ENCODE measurements around the gene SLC2A11.

DNA sequence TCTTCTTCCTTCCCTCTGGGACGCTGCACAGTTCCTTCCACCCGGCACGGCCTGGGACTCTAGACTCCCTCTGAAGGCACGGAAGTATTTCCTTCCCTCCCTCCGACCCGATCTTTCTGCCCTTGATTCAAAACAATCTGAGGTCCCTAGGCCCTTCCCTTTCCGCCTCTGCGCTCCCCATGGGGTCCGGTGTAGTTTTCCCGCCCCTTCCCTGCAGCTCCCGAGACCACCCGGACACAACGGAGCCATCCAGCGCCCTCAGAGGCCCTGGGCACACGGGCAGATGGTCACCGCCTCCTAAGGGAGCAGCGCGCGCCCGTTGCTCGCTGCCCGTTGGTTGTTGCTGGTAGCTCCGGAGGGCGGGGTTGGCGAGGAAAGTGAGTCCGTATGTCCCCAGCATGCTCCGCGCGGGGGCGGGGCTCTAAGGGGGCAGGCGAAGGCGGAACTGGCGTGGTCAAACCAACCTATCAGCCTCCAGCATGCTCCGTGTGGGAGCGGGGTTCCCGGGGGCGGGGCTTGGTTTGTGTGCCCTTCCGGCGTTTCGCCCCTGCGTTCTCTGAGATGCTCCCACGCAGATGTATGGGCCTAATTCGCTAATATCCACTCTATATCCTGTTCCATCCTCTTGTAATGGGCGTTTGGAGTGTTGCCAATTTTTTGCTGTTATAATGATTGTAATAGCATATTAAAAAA, 56.1 kb downstream of the SLC2A11 start:
- TF ChIP-seq, protein P1, sequence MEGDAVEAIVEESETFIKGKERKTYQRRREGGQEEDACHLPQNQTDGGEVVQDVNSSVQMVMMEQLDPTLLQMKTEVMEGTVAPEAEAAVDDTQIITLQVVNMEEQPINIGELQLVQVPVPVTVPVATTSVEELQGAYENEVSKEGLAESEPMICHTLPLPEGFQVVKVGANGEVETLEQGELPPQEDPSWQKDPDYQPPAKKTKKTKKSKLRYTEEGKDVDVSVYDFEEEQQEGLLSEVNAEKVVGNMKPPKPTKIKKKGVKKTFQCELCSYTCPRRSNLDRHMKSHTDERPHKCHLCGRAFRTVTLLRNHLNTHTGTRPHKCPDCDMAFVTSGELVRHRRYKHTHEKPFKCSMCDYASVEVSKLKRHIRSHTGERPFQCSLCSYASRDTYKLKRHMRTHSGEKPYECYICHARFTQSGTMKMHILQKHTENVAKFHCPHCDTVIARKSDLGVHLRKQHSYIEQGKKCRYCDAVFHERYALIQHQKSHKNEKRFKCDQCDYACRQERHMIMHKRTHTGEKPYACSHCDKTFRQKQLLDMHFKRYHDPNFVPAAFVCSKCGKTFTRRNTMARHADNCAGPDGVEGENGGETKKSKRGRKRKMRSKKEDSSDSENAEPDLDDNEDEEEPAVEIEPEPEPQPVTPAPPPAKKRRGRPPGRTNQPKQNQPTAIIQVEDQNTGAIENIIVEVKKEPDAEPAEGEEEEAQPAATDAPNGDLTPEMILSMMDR (IDR thresholded peaks at IDR 0.05 in 4 of 5, conservative IDR thresholded peaks at IDR 0.05 in 1 of 5) = no peak
- peak; percentile 74 to 78 for TF ChIP-seq POLR2A (IDR thresholded peaks at IDR 0.05)
